ENCODE measurements around the gene KATNB1. TPM values are rescaled to one million over a fixed set of nuclear protein-coding genes. Genes with fewer than 3 reads are reported as not detected.

The KATNB1 gene
- total RNA-seq, 2 donors from 2014 or later: 9.0 to 16.2 TPM

GRCh38 chr16:57784334-57784733, 48.8 kb downstream of the KATNB1 start:
- Histone ChIP-seq H3K27ac (no peak overlapping the region), H3K36me3 (peaks cover 7% of the 10 kb centered on the region), H3K4me1 (ENCODE audit: control insufficient read depth in 1 of 2, low read depth in 2 of 2) (no peaks in the 10 kb centered on the region), H3K9me3 (no peaks in the 10 kb centered on the region), H3K27me3 (replicated peaks; ENCODE audit: insufficient read depth) (no peaks in the 10 kb centered on the region), H3K4me3 (no peak overlapping the region)
- no peak for TF ChIP-seq CTCF (IDR thresholded peaks at IDR 0.05)
- DNase-seq (ENCODE audit: low spot score): no peak
- no peak for ATAC-seq (ENCODE audit: insufficient number of reproducible peaks, low FRiP score, low read depth)

- Histone ChIP-seq H3K4me3 (no peak overlapping the region), H3K36me3 (peaks cover 6% of the 10 kb centered on the region), H3K27me3 (replicated peaks; ENCODE audit: insufficient read depth) (no peaks in the 10 kb centered on the region), H3K27ac (no peak overlapping the region), H3K4me1 (ENCODE audit: control insufficient read depth in 1 of 2, low read depth in 2 of 2) (no peaks in the 10 kb centered on the region), H3K9me3 (no peaks in the 10 kb centered on the region)
- TF ChIP-seq CTCF (IDR thresholded peaks at IDR 0.05): no peak
- ATAC-seq (ENCODE audit: insufficient number of reproducible peaks, low FRiP score, low read depth) (no peak), DNase-seq (ENCODE audit: low spot score) (no peak)
Observed at GRCh38 chr16:57785385-57785784, 49.8 kb downstream of the KATNB1 start.

GRCh38 chr16:57785924-57786323, 50.4 kb downstream of the KATNB1 start:
- TF ChIP-seq CTCF (IDR thresholded peaks at IDR 0.05): no peak
- DNase-seq (ENCODE audit: low spot score) (no peak), ATAC-seq (ENCODE audit: insufficient number of reproducible peaks, low FRiP score, low read depth) (no peak)
- no peak overlapping the region for H3K4me3 ChIP-seq
- H3K9me3 ChIP-seq: no peaks in the 10 kb centered on the region
- no peak overlapping the region for H3K27ac ChIP-seq
- H3K4me1 ChIP-seq (ENCODE audit: control insufficient read depth in 1 of 2, low read depth in 2 of 2): no peaks in the 10 kb centered on the region
- no peaks in the 10 kb centered on the region for H3K27me3 ChIP-seq (replicated peaks; ENCODE audit: insufficient read depth)
- H3K36me3 ChIP-seq: peaks cover 6% of the 10 kb centered on the region

- Histone ChIP-seq H3K36me3 (peaks cover 6% of the 10 kb centered on the region), H3K27me3 (replicated peaks; ENCODE audit: insufficient read depth) (no peaks in the 10 kb centered on the region), H3K4me3 (no peak overlapping the region), H3K4me1 (ENCODE audit: control insufficient read depth in 1 of 2, low read depth in 2 of 2) (no peaks in the 10 kb centered on the region), H3K9me3 (no peaks in the 10 kb centered on the region), H3K27ac (no peak overlapping the region)
- no peak for TF ChIP-seq CTCF (IDR thresholded peaks at IDR 0.05)
- DNase-seq (ENCODE audit: low spot score) (no peak), ATAC-seq (ENCODE audit: insufficient number of reproducible peaks, low FRiP score, low read depth) (no peak)
Observed at GRCh38 chr16:57786632-57787518, 51.3 kb downstream of the KATNB1 start.

- ATAC-seq (ENCODE audit: insufficient number of reproducible peaks, low FRiP score, low read depth): no peak
- H3K36me3 ChIP-seq: peaks cover 9% of the 10 kb centered on the region
- no peaks in the 10 kb centered on the region for H3K27me3 ChIP-seq (replicated peaks; ENCODE audit: insufficient read depth)
- no peak overlapping the region for H3K27ac ChIP-seq
- H3K4me3 ChIP-seq: no peak overlapping the region
- no peaks in the 10 kb centered on the region for H3K9me3 ChIP-seq
- H3K4me1 ChIP-seq (ENCODE audit: control insufficient read depth in 1 of 2, low read depth in 2 of 2): no peaks in the 10 kb centered on the region
- TF ChIP-seq CTCF (IDR thresholded peaks at IDR 0.05): no peak
- no peak for DNase-seq (ENCODE audit: low spot score)
Observed at GRCh38 chr16:57787519-57787905, 51.9 kb downstream of the KATNB1 start.
